GM23248 (cell line): ENCODE data around the gene FRMD1. TPM values are rescaled to one million over a fixed set of nuclear protein-coding genes. Genes with fewer than 3 reads are reported as not detected.

Source experiments
- DNase-seq: peaks from one replicate; pipeline ENCODE4 v3.0.0-alpha.2; 2015
- H2AFZ ChIP-seq: fragments of 200-600 bp; sonication (generic); 2 replicates; pipeline ENCODE4 v1.6.1; 2016; ENCODE audit warnings: antibody characterized with exemption
- H3F3A ChIP-seq: fragments of 200-600 bp; sonication (generic); 2 replicates; pipeline ENCODE4 v1.6.1; 2016; ENCODE audit warnings: mild to moderate bottlenecking, antibody characterized with exemption, mixed run types; ENCODE audit not compliant: insufficient read depth
- H3K27ac ChIP-seq: fragments of 200-600 bp; sonication (generic); 2 replicates; pipeline ENCODE4 v1.5.1; 2016; ENCODE audit warnings: mild to moderate bottlenecking
- H3K27me3 ChIP-seq: fragments of 200-600 bp; sonication (generic); replicated peaks from 2 replicates; pipeline ENCODE4 v1.6.1; 2016; ENCODE audit warnings: mild to moderate bottlenecking; ENCODE audit not compliant: insufficient read depth
- H3K36me3 ChIP-seq: fragments of 200-600 bp; sonication (generic); 2 replicates; pipeline ENCODE4 v1.6.1; 2016; ENCODE audit warnings: low read depth, mild to moderate bottlenecking
- H3K4me1 ChIP-seq: fragments of 200-600 bp; sonication (generic); 2 replicates; pipeline ENCODE4 v1.6.1; 2016; ENCODE audit warnings: mild to moderate bottlenecking; ENCODE audit not compliant: insufficient read depth
- H3K4me2 ChIP-seq: fragments of 200-600 bp; sonication (generic); one replicate; pipeline ENCODE4 v1.6.1; 2016; ENCODE audit warnings: mild to moderate bottlenecking; ENCODE audit not compliant: unreplicated experiment
- H3K4me3 ChIP-seq: fragments of 200-600 bp; sonication (generic); 2 replicates; pipeline ENCODE4 v1.5.1; 2016; ENCODE audit warnings: mild to moderate bottlenecking
- H3K79me2 ChIP-seq: fragments of 200-600 bp; sonication (generic); 2 replicates; pipeline ENCODE4 v1.6.1; 2016; ENCODE audit warnings: mild to moderate bottlenecking; ENCODE audit not compliant: insufficient read depth
- H3K9ac ChIP-seq: fragments of 200-600 bp; sonication (generic); 2 replicates; pipeline ENCODE4 v1.6.1; 2016; ENCODE audit warnings: mild to moderate bottlenecking
- H3K9me2 ChIP-seq: fragments of 200-600 bp; sonication (generic); 2 replicates; pipeline ENCODE4 v1.6.1; 2016; ENCODE audit warnings: mixed run types, mild to moderate bottlenecking, moderate library complexity; ENCODE audit not compliant: insufficient read depth
- H3K9me3 ChIP-seq: fragments of 200-600 bp; sonication (generic); one replicate; pipeline ENCODE4 v1.6.1; 2017; ENCODE audit warnings: low read depth
- H4K20me1 ChIP-seq: fragments of 200-600 bp; sonication (generic); 2 replicates; pipeline ENCODE4 v1.6.0; 2016; ENCODE audit not compliant: insufficient read depth
- EZH2 ChIP-seq: fragments of 200-600 bp; sonication (generic); IDR thresholded peaks from 2 replicates; pipeline ENCODE4 v1.6.1; 2018; ENCODE audit warnings: antibody characterized with exemption, mild to moderate bottlenecking; ENCODE audit not compliant: insufficient read depth, poor library complexity, severe bottlenecking
- EZH2phosphoT487 ChIP-seq: fragments of 200-600 bp; sonication (generic); IDR thresholded peaks from 2 replicates; pipeline ENCODE4 v1.6.1; 2018; ENCODE audit warnings: antibody characterized with exemption, moderate library complexity, mild to moderate bottlenecking, low read depth; ENCODE audit not compliant: insufficient read depth
- WGBS, 2 experiments: methylation state at CpG; one replicate each; pipeline ENCODE4 v1.1.6; 2015 to 2017; ENCODE audit warnings: low lambda C conversion rate in 2 of 2, low coverage in 1 of 2; ENCODE audit errors: missing lambda C conversion rate in 2 of 2; 5-methylcytosine and 5-hydroxymethylcytosine counted together
- in situ Hi-C: fragments of 300-500 bp; cut with MboI; formaldehyde crosslinking; loops from 2 replicates; pipeline ENCODE4 v1.15.0; 2020
- polyA plus RNA-seq: library from polyadenylated mRNA; unstranded; fragments of >200 nt; fragmentation: Nextera tagmentation; extraction: Ambion mirVana; gene quantifications from 2 replicates; pipeline ENCODE4 v1.2.1, GENCODE V29; 2016
- total RNA-seq: library from RNA; depleted of rRNA; stranded (reverse); fragments of >200 nt; shearing (Covaris generic); gene quantifications from 2 replicates; pipeline ENCODE4 v1.2.3, GENCODE V29; 2014

The FRMD1 gene
- total and polyA plus RNA-seq, 2 experiments from 2014 or later = not detected

GRCh38 chr6:168105813-168106632 is 27.0 kb upstream of the FRMD1 start:
- Histone ChIP-seq H3K27ac (no peak overlapping the region), H3K79me2 (no peaks in the 10 kb centered on the region), H3K9ac (no peak overlapping the region), H3K4me3 (no peak overlapping the region), H3K4me1 (no peaks in the 10 kb centered on the region), H3K4me2 (no peak overlapping the region), H3K9me2 (no peaks in the 10 kb centered on the region), H3K9me3 (no peaks in the 10 kb centered on the region), H3K36me3 (no peaks in the 10 kb centered on the region), H3F3A (no peaks in the 10 kb centered on the region), H3K27me3 (peaks cover 30% of the 10 kb centered on the region), H4K20me1 (no peaks in the 10 kb centered on the region), H2AFZ (no peak overlapping the region; the same call in 1 of the 2 replicates)
- peak; percentile 8 for DNase-seq
- TF ChIP-seq EZH2phosphoT487 (no peak), EZH2 (no peak)
- WGBS, 2 experiments = 50 to 61% methylated on average over 8 to 12 of the region's 12 CpGs
- in situ Hi-C loops = no loop called here

DNA sequence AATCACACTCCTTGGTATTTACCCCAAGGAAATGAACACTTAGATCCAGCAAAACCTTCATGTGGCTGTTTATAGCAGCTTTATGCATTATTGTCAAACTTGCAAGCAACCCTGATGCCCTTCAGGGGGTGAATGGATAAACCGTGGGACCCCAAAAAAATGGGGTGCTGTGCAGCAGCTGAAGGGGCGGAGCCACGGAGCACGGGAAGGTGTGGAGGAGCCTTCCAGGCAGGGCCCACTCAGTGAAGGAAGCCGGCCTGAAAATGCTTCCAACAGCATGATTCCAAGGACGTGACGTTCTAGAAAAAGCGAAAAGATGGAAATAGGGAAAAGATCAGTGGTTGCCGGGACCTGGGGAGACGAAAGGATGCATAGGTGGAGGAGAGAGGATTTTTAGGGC is 25.6 kb upstream of the FRMD1 start:
- no peaks in the 10 kb centered on the region for H3K9me3 ChIP-seq
- H3K79me2 ChIP-seq = no peaks in the 10 kb centered on the region
- in situ Hi-C loops = no loop called here
- no peak overlapping the region for H2AFZ ChIP-seq
- 83 to 89% methylated on average over 10 of the region's 10 CpGs for WGBS, 2 experiments
- no peak overlapping the region for H3K9ac ChIP-seq
- H3F3A ChIP-seq = no peaks in the 10 kb centered on the region
- no peaks in the 10 kb centered on the region for H3K9me2 ChIP-seq
- H4K20me1 ChIP-seq = no peaks in the 10 kb centered on the region
- no peak overlapping the region for H3K4me3 ChIP-seq
- H3K27ac ChIP-seq = no peak overlapping the region
- peaks cover 36% of the 10 kb centered on the region for H3K27me3 ChIP-seq
- H3K36me3 ChIP-seq = no peaks in the 10 kb centered on the region
- H3K4me1 ChIP-seq = no peaks in the 10 kb centered on the region
- no peak overlapping the region for H3K4me2 ChIP-seq
- no peak for DNase-seq
- TF ChIP-seq EZH2phosphoT487 = no peak
- TF ChIP-seq EZH2 = no peak

DNA sequence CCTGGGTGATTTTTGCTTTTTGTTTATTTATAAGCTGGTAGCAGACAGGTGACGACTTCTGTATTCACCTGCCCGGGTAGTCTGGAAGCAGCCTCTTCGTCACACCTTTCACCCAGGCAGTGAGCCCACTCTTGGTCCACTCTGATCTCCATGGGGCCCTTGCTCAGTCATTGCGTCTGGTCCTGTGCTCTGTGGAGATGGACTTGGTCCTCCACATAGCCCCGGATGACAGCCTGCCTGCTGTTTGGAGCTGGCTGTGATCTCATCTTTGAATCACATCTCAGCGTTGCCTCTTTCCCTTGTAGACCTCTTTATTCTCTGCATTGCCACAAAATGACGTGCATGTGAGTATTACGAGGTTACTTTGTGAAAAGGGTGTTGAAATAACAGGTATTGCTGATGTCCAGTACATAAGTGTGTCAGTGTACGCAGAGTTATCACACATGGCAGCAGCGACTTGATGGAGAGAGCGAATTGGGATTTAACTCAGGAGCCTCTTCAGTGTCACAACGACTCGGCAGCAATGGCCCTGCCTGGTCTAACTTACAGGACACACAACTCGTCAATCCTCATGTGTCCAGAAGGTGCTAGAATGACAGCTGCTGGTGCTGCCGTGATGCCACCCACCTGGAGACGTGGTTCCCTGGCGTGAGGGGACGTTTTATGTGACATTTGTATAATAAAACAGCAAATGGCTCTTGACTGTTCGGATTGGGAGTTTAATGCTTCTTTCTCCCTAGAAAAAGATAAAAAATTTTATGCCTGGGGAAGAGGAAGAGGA is 24.2 kb upstream of the FRMD1 start:
- Histone ChIP-seq H3K4me1 (no peaks in the 10 kb centered on the region), H3K9me2 (no peaks in the 10 kb centered on the region), H3K27ac (no peak overlapping the region), H3K4me2 (no peak overlapping the region), H3F3A (no peaks in the 10 kb centered on the region), H2AFZ (no peak overlapping the region), H4K20me1 (no peaks in the 10 kb centered on the region), H3K79me2 (no peaks in the 10 kb centered on the region), H3K36me3 (no peaks in the 10 kb centered on the region), H3K27me3 (peaks cover 41% of the 10 kb centered on the region), H3K4me3 (no peak overlapping the region), H3K9me3 (no peaks in the 10 kb centered on the region), H3K9ac (no peak overlapping the region)
- no peak for DNase-seq
- 54% methylated on average over 19 of the region's 19 CpGs for WGBS, 2 experiments
- TF ChIP-seq EZH2 (no peak), EZH2phosphoT487 (no peak)
- in situ Hi-C loops = no loop called here

GRCh38 chr6:168102315-168102985 is 23.4 kb upstream of the FRMD1 start:
- Histone ChIP-seq H3K4me2 (no peak overlapping the region), H3K4me1 (no peaks in the 10 kb centered on the region), H3K27ac (no peak overlapping the region), H3K4me3 (no peak overlapping the region), H2AFZ (no peak overlapping the region), H3K36me3 (no peaks in the 10 kb centered on the region), H3K79me2 (no peaks in the 10 kb centered on the region), H3F3A (no peaks in the 10 kb centered on the region), H3K9ac (no peak overlapping the region), H3K9me3 (no peaks in the 10 kb centered on the region), H4K20me1 (no peaks in the 10 kb centered on the region), H3K9me2 (no peaks in the 10 kb centered on the region), H3K27me3 (peaks cover 41% of the 10 kb centered on the region)
- TF ChIP-seq EZH2phosphoT487 (no peak), EZH2 (no peak)
- 70 to 73% methylated on average over 10 of the region's 10 CpGs for WGBS, 2 experiments
- no peak for DNase-seq
- in situ Hi-C loops = no loop called here
